GM19463 (cell line): ENCODE data around the gene CCT5.
"Not testable (repeated sequence)": the region's sequence is repeated elsewhere in the genome, so short reads cannot be mapped to it uniquely, and the experiment has no call there.

ENCODE experiments used
- ATAC-seq: cut with Tn5 transposase; IDR thresholded peaks from one replicate; pipeline ENCODE4 v1.9.1; 2021; ENCODE audit warnings: mild to moderate bottlenecking, moderate library complexity; ENCODE audit not compliant: unreplicated experiment

The CCT5 gene

DNA sequence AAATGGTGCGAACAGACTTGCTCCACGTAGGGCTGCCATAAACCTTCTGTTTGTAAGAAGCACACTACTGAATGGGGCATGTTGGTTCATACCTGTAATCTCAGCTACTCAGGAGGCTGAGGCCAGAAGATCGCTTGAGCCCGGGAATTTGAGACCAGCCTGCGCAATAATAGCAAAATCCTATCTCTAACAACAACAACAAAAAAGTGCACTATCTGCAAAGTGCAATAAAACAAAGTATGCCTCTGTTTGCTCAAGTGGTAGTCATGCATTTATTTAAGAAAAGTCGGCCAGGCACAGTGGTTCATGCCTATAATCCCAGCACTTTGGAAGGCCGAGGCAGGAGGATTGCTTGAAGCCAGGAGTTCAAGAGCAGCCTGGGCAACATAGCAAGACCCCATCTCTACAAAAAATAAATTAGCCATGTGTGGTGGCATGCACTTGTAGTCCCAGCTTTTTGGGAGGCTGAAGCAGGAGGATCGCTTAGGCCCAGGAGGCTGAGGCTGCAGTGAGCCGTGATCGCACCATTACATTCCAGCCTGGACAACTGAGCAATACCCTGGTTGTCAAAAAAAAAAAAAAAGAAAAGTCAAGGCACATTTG lies 5.6 kb upstream of the CCT5 start:
- no peak for ATAC-seq

- no peak for ATAC-seq
Observed at GRCh38 chr5:10246761-10247160, 3.3 kb upstream of the CCT5 start.

DNA sequence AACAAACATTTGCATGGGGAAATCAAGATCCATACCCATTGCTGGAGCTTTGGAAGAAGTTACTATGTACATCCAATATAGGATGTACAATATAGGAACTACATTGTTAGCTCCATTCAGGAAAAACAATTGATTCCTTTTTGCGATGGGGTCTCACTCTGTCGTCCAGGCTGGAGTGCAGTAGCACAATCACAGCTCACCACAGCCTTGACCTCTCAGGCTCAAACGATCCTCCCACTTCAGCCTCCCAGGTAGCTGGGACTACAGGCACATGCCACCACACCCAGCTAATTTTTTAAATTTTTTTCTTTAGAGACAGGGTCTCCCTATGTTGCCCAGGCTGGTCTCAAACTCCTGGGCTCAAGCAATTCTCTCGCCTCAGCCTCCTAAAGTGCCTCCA lies 2.9 kb upstream of the CCT5 start:
- ATAC-seq = not testable (repeated sequence)

- peak; percentile 0 for ATAC-seq
Observed at GRCh38 chr5:10248378-10249260, 1.5 kb upstream of the CCT5 start.

DNA sequence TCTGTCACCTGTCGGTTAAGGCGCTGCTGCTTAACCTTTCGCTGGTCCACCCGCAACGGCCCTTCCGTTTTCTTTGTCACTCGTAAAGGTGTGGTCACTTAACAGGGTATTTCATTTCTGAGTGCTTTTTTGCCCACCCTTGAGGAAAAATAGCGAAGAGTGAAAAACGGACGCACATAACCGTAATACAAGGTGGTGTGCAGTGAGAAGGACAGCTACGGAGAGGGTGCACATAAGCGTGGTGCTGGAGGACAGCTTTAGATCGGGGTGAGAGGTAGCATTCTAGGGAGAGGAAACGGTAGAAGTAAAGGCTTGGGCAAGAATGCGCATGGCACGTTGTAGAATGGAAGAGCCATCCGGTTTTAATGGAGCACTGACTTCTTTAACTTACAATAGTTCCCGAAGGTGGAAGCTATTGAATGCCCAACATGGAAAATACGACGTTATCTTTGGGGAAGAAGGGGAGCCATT lies 761 bp downstream of the CCT5 start:
- no peak for ATAC-seq

DNA sequence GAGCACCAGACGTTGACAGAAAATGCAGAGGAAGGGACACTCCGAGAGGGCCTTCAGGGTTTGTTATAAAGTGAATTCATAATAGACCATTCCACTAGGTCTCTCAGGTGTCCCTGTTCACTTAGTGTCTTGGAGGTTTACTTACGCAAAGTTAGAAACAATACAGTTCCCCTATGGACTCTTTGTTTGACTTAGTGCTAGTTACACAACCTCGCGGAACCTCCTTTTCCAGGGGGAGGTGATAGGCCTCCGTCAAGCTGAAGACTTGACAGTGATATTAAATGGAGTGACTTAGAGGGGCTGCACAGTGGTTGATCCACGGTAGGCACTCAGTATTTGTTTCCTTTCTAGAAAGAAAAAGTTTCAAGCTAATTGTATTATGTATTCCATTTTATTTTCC lies 1.3 kb downstream of the CCT5 start:
- no peak for ATAC-seq

- no peak for ATAC-seq
Observed at GRCh38 chr5:10253390-10253789, 3.3 kb downstream of the CCT5 start.

DNA sequence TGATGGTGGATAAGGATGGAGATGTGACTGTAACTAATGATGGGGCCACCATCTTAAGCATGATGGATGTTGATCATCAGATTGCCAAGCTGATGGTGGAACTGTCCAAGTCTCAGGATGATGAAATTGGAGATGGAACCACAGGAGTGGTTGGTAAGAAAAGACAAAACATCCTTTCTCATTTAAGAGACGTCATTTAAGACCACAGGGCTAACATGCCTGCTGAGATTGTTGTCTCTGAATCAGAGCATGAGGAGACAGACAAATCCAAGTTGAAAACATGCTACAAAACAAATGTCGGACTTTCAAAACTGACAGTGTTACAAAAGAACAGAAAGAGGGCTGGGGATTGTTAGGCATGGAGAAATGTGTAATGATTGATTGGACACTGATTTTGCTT lies 4.6 kb downstream of the CCT5 start:
- ATAC-seq = no peak

DNA sequence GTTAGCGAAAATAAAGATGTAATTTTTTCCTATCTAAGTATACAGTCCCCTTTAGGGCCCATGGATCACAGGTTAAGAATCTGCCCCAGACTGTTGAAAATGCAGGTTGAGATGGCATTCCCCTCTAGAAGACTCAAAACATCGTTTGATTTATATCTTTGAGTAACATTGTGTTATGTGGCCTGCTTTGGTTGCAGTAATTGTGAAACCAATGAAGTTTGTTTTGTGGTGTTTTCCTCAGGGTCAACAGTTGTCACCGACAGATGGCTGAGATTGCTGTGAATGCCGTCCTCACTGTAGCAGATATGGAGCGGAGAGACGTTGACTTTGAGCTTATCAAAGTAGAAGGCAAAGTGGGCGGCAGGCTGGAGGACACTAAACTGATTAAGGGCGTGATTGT lies 7.8 kb downstream of the CCT5 start:
- ATAC-seq = no peak

- ATAC-seq = no peak
Observed at GRCh38 chr5:10259899-10260298, 9.8 kb downstream of the CCT5 start.

DNA sequence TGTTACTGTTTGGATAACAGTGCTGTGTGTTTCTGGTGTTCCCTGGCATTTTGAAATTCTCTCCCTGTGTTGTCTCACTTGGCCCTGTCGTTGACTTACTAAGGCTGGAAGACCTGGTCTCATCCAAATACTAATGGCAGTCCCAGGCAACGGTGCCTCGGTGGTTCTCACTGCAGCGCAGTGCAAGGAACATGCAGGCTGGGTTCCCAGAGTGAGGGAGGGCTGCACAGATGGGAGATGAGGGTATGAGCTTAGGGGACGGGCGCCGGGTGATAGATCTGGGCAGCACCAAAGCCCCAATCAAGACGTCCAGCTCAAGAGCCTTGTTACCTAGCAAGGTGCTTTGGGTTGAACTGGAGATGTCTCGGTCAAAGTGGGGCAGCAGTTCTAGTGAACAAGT lies 11.0 kb downstream of the CCT5 start:
- no peak for ATAC-seq

- no peak for ATAC-seq
Observed at GRCh38 chr5:10262121-10262774, 12.2 kb downstream of the CCT5 start.

GRCh38 chr5:10262995-10263394 lies 12.9 kb downstream of the CCT5 start:
- ATAC-seq = no peak

DNA sequence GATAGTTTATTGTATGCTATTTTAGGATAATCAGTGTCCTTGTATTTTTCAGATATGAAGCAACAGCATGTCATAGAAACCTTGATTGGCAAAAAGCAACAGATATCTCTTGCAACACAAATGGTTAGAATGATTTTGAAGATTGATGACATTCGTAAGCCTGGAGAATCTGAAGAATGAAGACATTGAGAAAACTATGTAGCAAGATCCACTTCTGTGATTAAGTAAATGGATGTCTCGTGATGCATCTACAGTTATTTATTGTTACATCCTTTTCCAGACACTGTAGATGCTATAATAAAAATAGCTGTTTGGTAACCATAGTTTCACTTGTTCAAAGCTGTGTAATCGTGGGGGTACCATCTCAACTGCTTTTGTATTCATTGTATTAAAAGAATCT lies 14.5 kb downstream of the CCT5 start:
- ATAC-seq = no peak

GRCh38 chr5:10265245-10266109 lies 15.4 kb downstream of the CCT5 start:
- no peak for ATAC-seq

GRCh38 chr5:10266137-10266536 lies 16.1 kb downstream of the CCT5 start:
- ATAC-seq = no peak

DNA sequence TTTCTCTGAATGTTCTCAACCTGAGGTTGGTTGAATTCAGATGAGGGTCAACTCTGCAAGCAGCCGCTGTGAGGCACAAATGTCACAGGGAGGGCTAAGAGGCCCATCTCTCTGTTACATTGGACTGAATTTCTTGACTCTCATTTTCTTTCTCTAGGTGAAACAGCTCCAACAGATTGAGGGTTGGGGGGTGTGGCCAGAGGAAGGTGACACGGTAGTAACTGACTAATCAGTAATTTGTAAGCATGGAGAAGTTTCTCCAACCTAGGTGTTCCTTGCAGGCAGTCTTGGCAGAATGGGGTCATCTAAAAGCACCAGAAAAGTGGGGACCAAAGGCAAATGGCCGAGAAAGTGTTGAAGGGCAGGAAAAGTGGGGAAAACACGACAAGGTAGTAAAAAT lies 16.8 kb downstream of the CCT5 start:
- no peak for ATAC-seq

DNA sequence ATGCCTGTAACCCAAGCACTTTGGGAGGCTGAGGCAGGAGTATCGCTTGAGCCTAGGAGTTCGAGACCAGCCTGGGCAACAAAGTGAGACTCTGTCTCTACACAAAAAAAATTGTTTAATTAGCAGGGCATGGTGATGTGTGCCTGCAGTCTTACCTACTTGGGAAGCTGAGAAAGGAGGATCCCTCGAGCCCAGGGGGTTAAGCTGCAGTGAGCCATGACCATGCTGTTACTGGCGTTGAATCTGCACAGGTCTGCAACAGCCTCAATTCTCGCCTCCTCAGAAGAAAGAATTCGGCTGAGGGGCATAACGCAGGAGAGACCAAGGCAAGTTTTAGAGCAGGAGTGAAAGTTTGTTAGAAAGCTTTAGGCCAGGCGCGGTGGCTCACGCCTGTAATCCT lies 18.0 kb downstream of the CCT5 start:
- ATAC-seq = no peak

DNA sequence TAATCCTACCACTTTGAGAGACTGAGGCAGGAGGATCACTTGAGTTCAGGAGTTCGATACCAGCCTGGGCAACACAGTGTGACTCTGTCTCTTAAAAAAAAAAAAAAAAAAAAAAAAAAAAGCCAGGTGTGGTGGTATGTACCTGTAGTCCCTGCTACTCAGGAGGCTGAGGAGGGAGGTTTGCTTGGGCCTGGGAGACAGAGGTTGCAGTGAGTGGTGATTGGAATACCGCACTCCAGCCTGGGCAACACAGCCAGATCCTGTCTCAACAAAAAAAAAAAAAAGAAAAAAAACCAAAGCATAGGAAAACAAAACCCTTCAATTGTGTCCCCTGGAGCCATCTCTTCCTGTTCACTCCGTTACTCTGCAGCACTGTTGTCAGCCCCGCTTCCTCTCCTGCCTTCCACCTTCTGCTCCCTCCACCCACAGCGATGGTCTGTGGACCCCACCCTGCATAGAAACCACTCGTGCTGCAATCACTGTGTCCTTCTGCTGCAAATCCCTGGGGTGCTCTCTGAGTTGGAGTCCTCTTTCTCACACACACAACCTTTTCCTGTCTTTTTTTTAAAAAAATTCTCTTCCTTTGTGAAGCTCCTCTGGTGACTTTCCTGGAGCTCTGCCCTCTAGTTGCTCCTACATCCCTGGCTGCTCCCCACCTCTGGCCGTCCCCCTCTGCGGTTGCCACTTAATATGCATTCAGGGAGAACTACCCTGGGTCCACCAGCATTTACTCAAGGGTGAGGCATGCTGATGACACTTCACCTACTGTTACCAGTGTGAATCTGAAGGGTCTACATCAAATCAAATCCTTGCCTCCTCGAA lies 22.2 kb downstream of the CCT5 start:
- no peak for ATAC-seq

DNA sequence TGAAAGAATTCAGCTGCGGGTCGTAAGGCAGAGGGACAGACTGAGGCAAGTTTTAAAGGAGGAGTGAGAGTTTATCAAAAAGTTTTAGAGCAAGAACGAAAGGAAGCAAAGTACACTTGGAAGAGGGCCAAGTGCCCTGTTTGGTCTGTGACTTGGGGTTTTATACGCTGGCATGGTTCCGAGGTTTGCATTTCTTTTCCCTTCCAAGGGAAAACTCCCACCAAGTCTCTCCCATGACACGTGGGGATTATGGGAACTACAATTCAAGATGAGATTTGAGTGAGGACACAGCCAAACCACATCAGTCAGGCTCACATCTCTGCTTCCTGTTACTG lies 22.8 kb downstream of the CCT5 start:
- ATAC-seq = not testable (repeated sequence)
